Esophagus squamous epithelium (tissue), 5 donors: ENCODE results near the gene SLC13A4. TPM values are rescaled to one million over a fixed set of nuclear protein-coding genes. Genes with fewer than 3 reads are reported as not detected.
A peak's percentile ranks its signal among the peaks of the same experiment; 100 is the strongest.
"Not testable (repeated sequence)": the region's sequence is repeated elsewhere in the genome, so short reads cannot be mapped to it uniquely, and the experiment has no call there.

Experiments used
- DNase-seq: peaks from one replicate; lab custom pipeline; 2025; lab: John Stamatoyannopoulos, UW
- H3K27ac ChIP-seq, 4 donors: fragments of 200-600 bp; sonication (generic); one replicate each; pipeline ENCODE4 v1.5.1; 2016 to 2019; ENCODE audit warnings: mild to moderate bottlenecking in 1 of 4
- H3K27me3 ChIP-seq, 4 donors: fragments of 200-600 bp; sonication (generic); 1 replicate in 3 of 4; 2 replicates in 1 of 4; pipeline versions ENCODE4 v1.5.1 to v1.6.0; 2017 to 2021; ENCODE audit warnings: antibody characterized with exemption in 1 of 4
- H3K36me3 ChIP-seq, 3 donors: fragments of 200-600 bp; sonication (generic); one replicate each; pipeline ENCODE4 v1.5.1; 2016 to 2019
- H3K4me1 ChIP-seq, 3 donors: fragments of 200-600 bp; sonication (generic); one replicate each; pipeline ENCODE4 v1.5.1; 2017 to 2019
- H3K4me3 ChIP-seq, 4 donors: fragments of 200-600 bp; sonication (generic); 1 replicate in 3 of 4; 2 replicates in 1 of 4; pipeline ENCODE4 v1.5.1; 2016 to 2019; ENCODE audit warnings: mild to moderate bottlenecking in 2 of 4, moderate library complexity in 1 of 4
- H3K9me3 ChIP-seq, 3 donors: fragments of 200-600 bp; sonication (generic); one replicate each; pipeline ENCODE4 v1.5.1; 2016 to 2019
- POLR2A ChIP-seq, 4 donors: fragments of 450-650 bp; IDR thresholded peaks; one replicate each; pipeline ENCODE4 v1.6.1; 2017; ENCODE audit warnings: antibody characterized with exemption in 4 of 4, mild to moderate bottlenecking in 4 of 4, moderate library complexity in 3 of 4
- WGBS, 2 donors: methylation state at CpG; one replicate each; pipeline ENCODE4 v1.1.5; 2018; 5-methylcytosine and 5-hydroxymethylcytosine counted together
- intact Hi-C: fragments of 100-400 bp; cut with DNase I; formaldehyde crosslinking; loops from one replicate; pipeline ENCODE4 v1.15.0; 2022
- total RNA-seq, 4 donors: library from RNA; depleted of rRNA; stranded (reverse); fragments of >200 nt; gene quantifications; one replicate each; pipeline ENCODE4 v1.1.0, GENCODE V29; 2016
- TF ChIP-seq, protein P1 (sequence below), 6 experiments: fragments of 450-650 bp in 4 of 6; fragments of 200-600 bp in 2 of 6; sonication (generic) in 2 of 6; IDR thresholded peaks; one replicate each; pipeline ENCODE4 v1.5.1; 2016 to 2019; ENCODE audit warnings: antibody characterized with exemption in 6 of 6, mild to moderate bottlenecking in 4 of 6, moderate library complexity in 4 of 6
- donor health status: DM: yes; HTN: yes; CAD: no.

SLC13A4 gene, protein sequence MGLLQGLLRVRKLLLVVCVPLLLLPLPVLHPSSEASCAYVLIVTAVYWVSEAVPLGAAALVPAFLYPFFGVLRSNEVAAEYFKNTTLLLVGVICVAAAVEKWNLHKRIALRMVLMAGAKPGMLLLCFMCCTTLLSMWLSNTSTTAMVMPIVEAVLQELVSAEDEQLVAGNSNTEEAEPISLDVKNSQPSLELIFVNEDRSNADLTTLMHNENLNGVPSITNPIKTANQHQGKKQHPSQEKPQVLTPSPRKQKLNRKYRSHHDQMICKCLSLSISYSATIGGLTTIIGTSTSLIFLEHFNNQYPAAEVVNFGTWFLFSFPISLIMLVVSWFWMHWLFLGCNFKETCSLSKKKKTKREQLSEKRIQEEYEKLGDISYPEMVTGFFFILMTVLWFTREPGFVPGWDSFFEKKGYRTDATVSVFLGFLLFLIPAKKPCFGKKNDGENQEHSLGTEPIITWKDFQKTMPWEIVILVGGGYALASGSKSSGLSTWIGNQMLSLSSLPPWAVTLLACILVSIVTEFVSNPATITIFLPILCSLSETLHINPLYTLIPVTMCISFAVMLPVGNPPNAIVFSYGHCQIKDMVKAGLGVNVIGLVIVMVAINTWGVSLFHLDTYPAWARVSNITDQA
- 1 to 10 TPM in 3 of 4 donors, under 1 TPM in 1; under 0.01 to 1.9 (median 1.5) TPM for total RNA-seq

DNA sequence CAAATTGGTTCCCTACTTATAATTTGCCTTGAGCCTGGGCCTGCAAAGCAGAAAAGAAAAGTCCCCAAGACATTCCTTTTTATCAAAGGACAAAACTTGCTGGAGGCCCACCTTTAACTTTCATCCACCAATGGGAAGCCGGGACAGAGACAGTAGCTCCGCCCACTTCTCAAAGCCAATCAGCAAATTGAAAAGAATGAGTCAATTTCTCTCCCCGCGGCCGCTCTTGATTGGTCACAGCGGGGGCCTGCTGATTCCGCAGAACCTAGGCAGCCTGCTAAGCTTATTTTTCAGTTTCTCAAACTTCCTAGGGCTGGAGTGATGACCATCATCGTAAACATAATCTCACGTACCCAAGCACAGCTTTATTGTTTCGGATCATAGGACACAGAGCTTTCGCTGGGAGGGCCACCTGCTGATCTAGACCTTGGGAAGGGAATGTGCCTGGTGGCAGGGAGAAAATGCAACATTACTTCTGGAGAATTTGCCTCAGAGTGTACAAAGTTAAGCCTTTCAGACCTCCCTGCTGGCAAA lies at the start of gene SLC13A4:
Gene SLC13A4 (minus strand): TSS at position 51 of the 534 bp plus-strand sequence. CDS start 690 bp downstream, outside the sequence.
- H3K9me3 ChIP-seq = no peaks in the 10 kb centered on the region
- DNase-seq = no peak
- 88 to 92% methylated on average over 7 to 10 of the region's 11 CpGs for whole genome bisulfite sequencing, 2 donors
- no peak within 1 kb of the TSS for H3K27ac ChIP-seq
- H3K27me3 ChIP-seq = peaks cover 0 to 24% (median 0%) of the 10 kb centered on the region in 4 donors
- TF ChIP-seq POLR2A (IDR thresholded peaks at IDR 0.05) = no peak
- TF ChIP-seq, protein P1, sequence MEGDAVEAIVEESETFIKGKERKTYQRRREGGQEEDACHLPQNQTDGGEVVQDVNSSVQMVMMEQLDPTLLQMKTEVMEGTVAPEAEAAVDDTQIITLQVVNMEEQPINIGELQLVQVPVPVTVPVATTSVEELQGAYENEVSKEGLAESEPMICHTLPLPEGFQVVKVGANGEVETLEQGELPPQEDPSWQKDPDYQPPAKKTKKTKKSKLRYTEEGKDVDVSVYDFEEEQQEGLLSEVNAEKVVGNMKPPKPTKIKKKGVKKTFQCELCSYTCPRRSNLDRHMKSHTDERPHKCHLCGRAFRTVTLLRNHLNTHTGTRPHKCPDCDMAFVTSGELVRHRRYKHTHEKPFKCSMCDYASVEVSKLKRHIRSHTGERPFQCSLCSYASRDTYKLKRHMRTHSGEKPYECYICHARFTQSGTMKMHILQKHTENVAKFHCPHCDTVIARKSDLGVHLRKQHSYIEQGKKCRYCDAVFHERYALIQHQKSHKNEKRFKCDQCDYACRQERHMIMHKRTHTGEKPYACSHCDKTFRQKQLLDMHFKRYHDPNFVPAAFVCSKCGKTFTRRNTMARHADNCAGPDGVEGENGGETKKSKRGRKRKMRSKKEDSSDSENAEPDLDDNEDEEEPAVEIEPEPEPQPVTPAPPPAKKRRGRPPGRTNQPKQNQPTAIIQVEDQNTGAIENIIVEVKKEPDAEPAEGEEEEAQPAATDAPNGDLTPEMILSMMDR (IDR thresholded peaks at IDR 0.05) = no peak
- H3K4me1 ChIP-seq = no peaks in the 10 kb centered on the region
- H3K4me3 ChIP-seq = no peak within 1 kb of the TSS
- intact Hi-C loops = no loop called here
- H3K36me3 ChIP-seq = no peaks in the 10 kb centered on the region

DNA sequence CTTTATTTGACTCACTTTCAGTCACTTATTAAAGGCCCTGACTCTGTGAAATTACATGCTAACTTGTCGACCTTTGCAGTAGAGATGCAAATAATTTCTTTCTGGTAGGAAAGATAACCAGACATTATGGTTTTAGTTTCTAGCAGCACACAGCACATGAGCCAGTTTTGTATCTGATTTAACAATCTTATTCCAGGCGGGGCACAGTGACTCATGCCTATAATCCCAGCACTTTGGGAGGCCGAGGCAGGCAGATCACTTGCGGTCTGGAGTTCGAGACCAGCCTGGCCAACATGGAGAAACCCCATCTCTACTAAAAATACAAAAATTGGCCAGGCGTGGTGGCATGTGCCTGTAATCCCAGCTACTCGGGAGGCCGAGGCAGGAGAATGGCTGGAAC lies 47.9 kb upstream of the SLC13A4 start:
- H3K9me3 ChIP-seq, H3K27ac ChIP-seq, H3K36me3 ChIP-seq, H3K27me3 ChIP-seq, intact Hi-C loops, H3K4me3 ChIP-seq, DNase-seq: not testable (repeated sequence)
- 77 to 80% methylated on average over 7 to 8 of the region's 8 CpGs for WGBS, 2 donors
- H3K4me1 ChIP-seq = peaks cover 0 to 20% (median 0%) of the 10 kb centered on the region in 3 donors

DNA sequence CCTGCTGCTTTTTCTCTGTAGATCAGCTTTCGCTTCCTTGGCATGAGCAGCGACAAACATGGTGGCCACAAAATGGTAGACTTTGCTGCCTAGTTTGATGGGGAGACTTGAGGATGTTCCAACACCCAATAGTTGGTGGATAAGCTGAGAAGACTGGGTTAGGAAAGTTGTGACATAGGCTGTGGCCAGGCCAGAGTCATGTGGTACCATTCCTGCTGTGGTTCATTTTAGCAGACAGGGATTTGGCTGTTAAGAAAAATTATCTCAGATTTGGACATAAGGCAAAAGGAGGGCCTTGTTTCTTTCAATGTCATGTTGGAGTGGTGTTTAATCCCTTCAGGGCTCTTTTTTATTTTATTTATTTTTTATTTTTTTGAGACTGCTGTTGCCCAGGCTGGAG lies 47.2 kb upstream of the SLC13A4 start:
- WGBS, 2 donors = 79 to 93% methylated on average over 2 of the region's 2 CpGs
- DNase-seq = no peak
- Histone ChIP-seq H3K27me3 (no peaks in the 10 kb centered on the region), H3K27ac (no peak overlapping the region), H3K36me3 (no peaks in the 10 kb centered on the region), H3K9me3 (peaks cover 0 to 10% (median 5%) of the 10 kb centered on the region in 3 donors), H3K4me3 (no peak overlapping the region), H3K4me1 (peaks cover 0 to 20% (median 0%) of the 10 kb centered on the region in 3 donors)
- intact Hi-C loops = no loop called here
- no peak for TF ChIP-seq POLR2A (IDR thresholded peaks at IDR 0.05)

DNA sequence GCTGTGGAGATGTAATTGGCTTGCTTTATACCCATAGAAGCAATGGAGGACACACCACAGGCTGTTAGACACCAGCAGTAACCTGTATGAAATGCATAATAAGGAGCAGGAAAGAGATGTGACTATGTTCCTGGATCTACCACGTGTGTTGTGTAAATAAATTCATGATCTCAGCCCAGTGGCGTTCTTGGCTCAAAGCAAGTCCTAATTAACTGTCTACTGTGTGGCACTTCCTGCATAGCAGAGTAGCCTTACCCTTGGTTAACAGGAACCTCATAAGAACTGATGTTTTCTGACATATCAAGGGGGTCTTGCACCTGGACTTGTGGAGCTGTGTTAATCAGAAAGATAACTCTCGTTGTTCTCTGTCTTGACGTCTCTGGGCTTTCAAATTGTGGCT lies 46.3 kb upstream of the SLC13A4 start:
- Histone ChIP-seq H3K4me3 (no peak overlapping the region), H3K4me1 (peaks cover 0 to 24% (median 0%) of the 10 kb centered on the region in 3 donors), H3K9me3 (peaks cover 0 to 10% (median 5%) of the 10 kb centered on the region in 3 donors), H3K36me3 (no peaks in the 10 kb centered on the region), H3K27ac (peak overlapping the region in 1 of 4 donors; percentile 32), H3K27me3 (no peaks in the 10 kb centered on the region)
- intact Hi-C loops = no loop called here
- WGBS, 2 donors = 41 to 50% methylated on average over 4 of the region's 4 CpGs
- no peak for DNase-seq
- TF ChIP-seq POLR2A (IDR thresholded peaks at IDR 0.05) = no peak
- TF ChIP-seq, protein P1 (IDR thresholded peaks at IDR 0.05) = no peak

DNA sequence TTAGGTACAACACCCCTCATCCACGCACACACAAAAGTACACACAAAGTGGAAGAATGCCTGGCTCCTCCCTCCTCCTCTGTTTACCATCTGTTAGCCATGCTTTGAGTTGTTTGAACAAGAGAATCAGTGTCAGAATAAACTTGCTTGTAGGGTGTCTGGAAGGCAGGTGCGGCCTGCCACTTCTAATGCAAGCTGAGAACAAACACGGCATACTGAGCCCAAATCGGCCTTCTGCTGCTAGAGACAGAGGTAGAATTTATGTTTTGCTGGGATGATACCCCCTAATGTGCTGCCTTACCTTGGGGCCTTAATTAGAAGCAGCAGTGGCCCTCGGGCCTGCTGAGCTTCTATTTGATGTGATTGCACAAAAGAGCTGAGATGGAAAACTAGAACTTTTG lies 45.5 kb upstream of the SLC13A4 start:
- Histone ChIP-seq H3K27me3 (peaks cover 0 to 1% (median 0%) of the 10 kb centered on the region in 4 donors), H3K36me3 (no peaks in the 10 kb centered on the region), H3K4me3 (no peak overlapping the region), H3K27ac (peak overlapping the region in 1 of 4 donors; percentile 32), H3K4me1 (peaks cover 0 to 27% (median 2%) of the 10 kb centered on the region in 3 donors), H3K9me3 (peaks cover 0 to 10% (median 5%) of the 10 kb centered on the region in 3 donors)
- no peak for TF ChIP-seq POLR2A (IDR thresholded peaks at IDR 0.05)
- TF ChIP-seq, protein P1 (IDR thresholded peaks at IDR 0.05) = no peak
- no peak for DNase-seq
- intact Hi-C loops = no loop called here
- WGBS, 2 donors = 61 to 74% methylated on average over 5 of the region's 5 CpGs
